ENCODE results near the gene FH.

The FH gene

GRCh38 chr1:241553886-241554592, 34.5 kb upstream of the FH start:
- TF ChIP-seq CTCF (IDR thresholded peaks at IDR 0.05; ENCODE audit: insufficient read depth, low read depth, low read length, missing control alignments), result no peak
- DNase-seq (ENCODE audit: low read depth), result no peak
- H3K4me3 ChIP-seq (ENCODE audit: low read length), result no peak overlapping the region

- no peak for TF ChIP-seq CTCF (IDR thresholded peaks at IDR 0.05; ENCODE audit: insufficient read depth, low read depth, low read length, missing control alignments)
- no peak overlapping the region for H3K4me3 ChIP-seq (ENCODE audit: low read length)
- no peak for DNase-seq (ENCODE audit: low read depth)
These were observed 32.4 kb upstream of the FH start for GRCh38 chr1:241551759-241552638.

GRCh38 chr1:241550318-241550717, 30.8 kb upstream of the FH start:
- no peak for TF ChIP-seq CTCF (IDR thresholded peaks at IDR 0.05; ENCODE audit: insufficient read depth, low read depth, low read length, missing control alignments)
- no peak overlapping the region for H3K4me3 ChIP-seq (ENCODE audit: low read length)
- DNase-seq (ENCODE audit: low read depth), result no peak

- no peak for TF ChIP-seq CTCF (IDR thresholded peaks at IDR 0.05; ENCODE audit: insufficient read depth, low read depth, low read length, missing control alignments)
- no peak overlapping the region for H3K4me3 ChIP-seq (ENCODE audit: low read length)
- DNase-seq (ENCODE audit: low read depth), result no peak
These were observed 28.5 kb upstream of the FH start for GRCh38 chr1:241548008-241548407.

GRCh38 chr1:241542199-241542907, 22.8 kb upstream of the FH start:
- no peak overlapping the region for H3K4me3 ChIP-seq (ENCODE audit: low read length)
- DNase-seq (ENCODE audit: low read depth), result peak; percentile 85
- TF ChIP-seq CTCF (IDR thresholded peaks at IDR 0.05; ENCODE audit: insufficient read depth, low read depth, low read length, missing control alignments), result no peak

GRCh38 chr1:241536969-241537368, 17.4 kb upstream of the FH start:
- no peak overlapping the region for H3K4me3 ChIP-seq (ENCODE audit: low read length)
- no peak for DNase-seq (ENCODE audit: low read depth)
- no peak for TF ChIP-seq CTCF (IDR thresholded peaks at IDR 0.05; ENCODE audit: insufficient read depth, low read depth, low read length, missing control alignments)

Data from epithelial cell of esophagus (primary cell).